Sigmoid colon (tissue), 4 donors: Measurements from ENCODE around the gene PDE1C.

ENCODE experiments used
- CTCF ChIP-seq, 4 experiments: fragments of 450-650 bp in 3 of 4; fragments of 200-600 bp in 1 of 4; IDR thresholded peaks; one replicate each; pipeline ENCODE4 v1.5.1; 2016 to 2019; ENCODE audit warnings: antibody characterized with exemption in 4 of 4, mild to moderate bottlenecking in 3 of 4, moderate library complexity in 2 of 4
- POLR2A ChIP-seq, 2 donors: fragments of 450-650 bp; IDR thresholded peaks; one replicate each; pipeline ENCODE4 v1.6.1; 2016; ENCODE audit warnings: antibody characterized with exemption in 2 of 2, mild to moderate bottlenecking in 2 of 2, moderate library complexity in 2 of 2
- POLR2AphosphoS5 ChIP-seq, 4 donors: sonication (generic); formaldehyde crosslinking; IDR thresholded peaks; one replicate each; pipeline ENCODE4 v1.6.1; 2017; ENCODE audit warnings: antibody characterized with exemption in 4 of 4

DNA sequence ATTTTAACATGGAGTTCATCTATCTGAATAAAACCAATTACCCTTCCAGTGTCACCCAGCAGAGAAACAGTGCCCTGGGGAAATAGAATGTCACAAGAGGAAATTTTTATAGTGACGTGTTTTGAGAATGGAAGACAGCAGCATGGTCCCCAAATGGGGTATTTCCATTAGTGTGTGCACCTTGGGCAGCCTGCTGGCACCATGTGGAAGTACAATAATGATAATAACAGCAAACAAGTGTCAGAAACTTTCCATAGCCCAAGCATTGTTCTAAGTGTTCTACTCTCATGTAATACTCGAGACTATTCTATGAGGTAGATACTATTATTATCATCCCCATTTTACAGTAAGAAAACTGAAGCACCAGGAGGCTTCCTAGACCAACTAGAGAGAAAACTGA, 2.2 kb upstream of the PDE1C start:
- TF ChIP-seq CTCF (IDR thresholded peaks at IDR 0.05) (no peak), POLR2A (IDR thresholded peaks at IDR 0.05) (no peak), POLR2AphosphoS5 (IDR thresholded peaks at IDR 0.05) (no peak)
